GM19397 (cell line): Measurements from ENCODE around the gene PILRA.
A peak's percentile ranks its signal among the peaks of the same experiment; 100 is the strongest.
"Not testable (repeated sequence)": the region's sequence is repeated elsewhere in the genome, so short reads cannot be mapped to it uniquely, and the experiment has no call there.

Experiments used
- ATAC-seq: cut with Tn5 transposase; IDR thresholded peaks from one replicate; pipeline ENCODE4 v1.9.1; 2021; ENCODE audit warnings: mild to moderate bottlenecking, moderate library complexity; ENCODE audit not compliant: unreplicated experiment

PILRA gene

DNA sequence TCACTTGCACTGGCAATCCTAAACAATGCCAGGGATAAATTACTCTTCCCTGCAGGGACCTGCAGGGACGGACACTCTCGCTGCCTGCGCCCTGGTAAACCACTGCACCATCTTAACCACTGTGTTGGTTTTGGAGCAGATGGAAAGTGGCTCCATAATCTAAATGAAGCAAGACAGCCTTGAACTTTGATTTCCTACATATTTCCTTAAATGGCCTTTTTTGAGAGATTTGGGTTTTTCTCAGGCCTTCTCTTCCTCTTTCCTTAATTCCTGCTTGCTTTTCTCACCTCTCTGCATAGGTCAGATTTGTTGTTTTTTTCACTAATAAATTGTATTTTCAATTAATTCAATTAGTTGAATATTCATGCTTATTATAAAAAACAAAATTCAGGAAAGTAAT, 2.8 kb downstream of the PILRA start:
- ATAC-seq: no peak

DNA sequence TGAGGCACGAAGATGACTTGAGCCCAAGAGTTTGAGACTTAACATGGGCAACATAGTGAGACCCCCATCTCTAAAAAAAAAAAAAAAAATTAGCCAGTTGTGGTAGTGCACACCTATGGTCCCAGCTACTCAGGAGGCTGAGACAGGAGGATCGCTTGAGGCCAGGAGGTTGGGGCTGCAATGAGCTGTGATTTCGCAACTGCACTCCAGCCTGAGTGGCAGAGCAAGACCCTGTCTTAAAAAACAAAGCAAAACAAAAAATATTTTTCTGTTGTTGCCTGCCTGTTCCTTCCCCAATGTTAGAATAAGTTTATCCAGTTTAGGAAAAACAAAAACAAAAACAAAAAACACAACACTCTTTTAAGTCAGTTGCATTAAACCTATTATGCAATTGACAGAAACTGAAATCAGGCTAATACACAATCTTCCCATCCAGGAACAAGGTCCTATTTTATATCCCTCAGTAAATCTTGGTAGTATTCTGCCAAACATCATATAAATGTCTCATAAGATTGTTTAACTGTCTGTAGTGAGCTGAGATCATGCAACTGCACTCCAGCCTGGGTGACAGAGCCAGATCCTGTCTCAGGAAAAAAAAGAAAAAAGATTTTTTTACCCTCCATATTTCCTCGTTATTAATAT, 4.9 kb downstream of the PILRA start:
- no peak for ATAC-seq

DNA sequence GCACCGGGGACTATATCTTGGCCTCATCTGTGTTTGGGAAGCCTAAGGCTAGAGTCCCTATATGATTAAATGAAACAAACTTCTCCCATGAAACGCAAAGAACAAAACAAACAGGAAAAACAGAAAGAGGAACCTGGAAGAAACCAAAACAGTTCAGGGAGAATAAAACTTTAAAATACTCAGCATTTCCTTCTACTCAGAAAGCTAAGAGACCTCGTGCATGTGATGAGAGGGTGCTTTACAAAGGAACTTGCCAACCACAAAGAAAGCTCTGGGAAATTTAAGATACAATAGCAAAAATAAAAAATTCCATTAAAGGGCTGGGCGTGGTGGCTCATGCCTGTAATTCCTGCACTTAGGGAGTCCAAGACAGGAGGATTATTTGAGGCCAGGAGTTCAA, 6.9 kb downstream of the PILRA start:
- ATAC-seq: no peak

DNA sequence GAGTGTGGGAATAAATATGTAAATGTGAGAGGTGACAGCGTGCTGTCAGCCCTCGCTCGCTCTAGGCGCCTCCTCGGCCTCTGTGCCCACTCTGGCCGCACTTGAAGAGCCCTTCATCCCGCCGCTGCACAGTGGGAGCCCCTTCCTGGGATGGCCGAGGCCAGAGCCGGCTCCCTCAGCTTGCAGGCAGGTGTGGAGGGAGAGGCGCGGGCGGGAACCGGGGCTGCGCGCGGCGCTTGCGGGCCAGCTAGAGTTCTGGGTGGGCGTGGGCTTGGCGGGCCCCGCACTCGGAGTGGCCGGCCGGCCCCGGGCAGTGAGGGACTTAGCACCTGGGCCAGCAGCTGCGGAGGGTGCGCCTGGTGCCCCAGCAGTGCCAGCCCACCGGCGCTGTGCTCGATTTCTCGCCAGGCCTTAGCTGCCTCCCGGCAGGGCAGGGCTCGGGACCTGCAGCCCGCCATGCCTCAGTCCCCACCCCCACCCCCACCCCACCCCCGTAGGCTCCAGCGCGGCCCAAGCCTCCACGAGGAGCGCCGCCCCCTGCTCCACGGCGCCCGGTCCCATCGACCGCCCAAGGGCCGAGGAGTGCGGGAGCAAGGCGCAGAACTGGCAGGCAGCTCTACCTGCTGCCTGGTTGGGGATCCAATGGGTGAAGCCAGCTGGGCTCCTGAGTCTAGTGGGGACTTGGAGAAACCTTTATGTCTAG, 8.4 kb downstream of the PILRA start:
- ATAC-seq: not testable (repeated sequence)

DNA sequence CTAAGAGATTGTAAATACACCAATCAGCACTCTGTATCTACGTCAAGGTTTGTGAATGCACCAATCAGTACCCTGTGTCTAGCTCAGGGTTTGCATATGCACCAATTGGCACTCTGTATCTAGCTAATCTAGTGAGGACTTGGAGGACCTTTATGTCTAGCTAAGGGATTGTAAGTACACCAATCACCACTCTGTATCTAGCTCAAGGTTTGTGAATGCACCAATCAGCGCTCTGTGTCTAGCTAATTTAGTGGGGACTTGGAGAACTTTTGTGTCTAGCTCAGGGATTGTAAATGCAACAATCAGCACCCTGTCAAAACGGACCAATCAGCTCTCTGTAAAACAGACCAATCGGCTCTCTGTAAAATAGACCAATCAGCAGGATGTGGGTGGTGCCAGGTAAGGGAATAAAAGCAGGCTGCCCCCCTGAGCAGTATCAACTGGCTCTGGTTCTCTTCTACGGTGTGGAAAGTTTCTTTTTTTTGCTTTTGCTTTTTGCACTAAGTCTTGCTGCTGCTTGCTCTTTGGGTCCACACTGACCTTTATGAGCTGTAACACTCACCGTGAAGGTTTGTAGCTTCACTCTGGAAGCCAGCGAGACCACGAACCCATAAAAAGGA, 9.1 kb downstream of the PILRA start:
- not testable (repeated sequence) for ATAC-seq

DNA sequence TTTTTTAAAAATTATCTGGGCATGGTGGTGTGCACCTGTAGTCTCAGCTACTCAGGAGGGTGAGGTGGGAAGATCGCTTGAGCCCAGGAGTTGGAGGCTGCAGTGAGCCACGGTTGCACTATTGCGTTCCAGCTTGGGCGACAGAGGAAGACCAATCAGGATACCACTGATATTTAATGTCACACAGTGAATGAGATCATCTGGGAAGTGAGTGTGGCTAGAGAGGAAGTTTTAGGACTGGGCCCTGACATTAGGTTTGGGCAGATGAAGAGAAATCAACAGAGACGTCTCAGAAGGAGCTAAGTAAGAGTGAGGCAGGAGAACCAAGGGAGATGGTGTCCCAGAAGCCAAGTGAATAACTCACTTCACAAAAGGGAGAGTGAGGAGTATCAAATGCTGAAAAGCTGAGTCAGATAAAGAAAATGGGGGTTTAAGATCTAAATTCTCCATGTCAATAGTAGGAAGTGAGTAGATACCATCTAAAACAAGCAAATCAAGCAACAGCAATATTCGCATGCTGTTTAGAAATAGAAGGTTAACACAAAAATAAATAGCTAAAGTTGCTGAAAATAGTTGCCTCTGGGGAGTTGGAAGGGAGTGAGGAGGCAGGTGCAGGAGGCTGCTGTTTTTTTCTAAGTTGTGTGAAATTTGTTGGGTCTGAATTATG, 11.5 kb downstream of the PILRA start:
- no peak for ATAC-seq

DNA sequence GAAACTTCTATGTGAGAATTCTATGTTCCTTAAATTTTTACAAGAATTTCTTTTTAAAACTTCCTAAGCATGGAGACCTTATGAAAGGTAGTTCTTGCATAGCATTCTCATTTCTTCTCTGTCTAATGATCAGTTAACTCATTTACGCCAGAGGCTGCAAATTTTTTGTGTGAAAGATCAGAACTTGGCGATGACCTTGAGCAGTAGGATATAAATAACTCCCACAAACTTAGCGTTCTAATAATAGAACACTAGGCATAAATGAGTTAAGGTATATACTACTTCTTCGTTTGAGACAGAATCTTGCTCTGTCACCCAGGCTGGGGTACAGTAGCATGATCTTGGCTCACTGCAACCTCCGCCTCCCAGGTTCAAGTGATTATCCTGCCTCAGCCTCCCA, 13.7 kb downstream of the PILRA start:
- no peak for ATAC-seq

DNA sequence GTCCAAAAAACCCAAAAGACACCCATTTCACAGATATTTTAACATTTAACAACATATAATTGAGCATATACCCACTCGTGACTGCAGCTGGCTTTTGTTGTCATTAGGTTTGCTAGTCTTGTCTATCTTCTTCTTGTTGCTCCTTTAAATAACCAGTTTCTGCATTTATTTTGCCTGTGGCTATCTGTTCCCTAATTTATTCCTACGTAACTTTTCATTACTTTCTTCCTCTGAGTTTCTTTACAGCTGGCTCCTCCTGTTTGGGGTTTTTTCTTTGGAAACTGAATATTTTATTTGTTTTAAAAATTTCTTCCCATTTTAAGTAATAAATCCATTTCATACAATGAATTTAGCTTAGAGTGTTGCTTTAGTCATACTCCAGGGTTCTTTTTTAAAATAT, 14.4 kb downstream of the PILRA start:
- ATAC-seq: no peak

DNA sequence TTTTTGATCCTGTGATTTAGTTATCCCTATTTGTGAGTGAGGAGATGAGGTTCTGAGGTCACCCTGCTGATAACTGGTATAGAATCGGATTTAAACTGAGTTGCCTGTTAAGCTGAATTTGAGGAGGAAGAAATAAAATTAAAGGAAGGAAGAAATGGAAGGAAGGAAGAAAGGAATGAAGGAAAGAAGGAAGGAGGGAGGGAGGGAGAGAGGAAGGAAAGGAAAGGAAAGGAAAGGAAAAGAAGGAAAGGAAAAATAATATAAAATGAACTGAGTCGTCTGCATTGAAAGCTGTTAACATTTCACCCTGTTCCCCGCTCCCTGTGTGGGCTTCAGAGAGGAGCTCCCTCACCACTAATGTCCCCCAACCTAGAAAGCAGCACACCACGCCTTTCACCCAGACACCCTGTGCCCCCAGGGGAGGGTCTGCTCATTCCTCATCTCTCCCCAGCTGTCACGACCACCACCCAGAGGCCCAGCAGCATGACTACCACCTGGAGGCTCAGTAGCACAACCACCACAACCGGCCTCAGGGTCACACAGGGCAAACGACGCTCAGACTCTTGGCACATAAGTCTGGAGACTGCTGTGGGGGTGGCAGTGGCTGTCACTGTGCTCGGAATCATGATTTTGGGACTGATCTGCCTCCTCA, 16.3 kb downstream of the PILRA start:
- no peak for ATAC-seq

DNA sequence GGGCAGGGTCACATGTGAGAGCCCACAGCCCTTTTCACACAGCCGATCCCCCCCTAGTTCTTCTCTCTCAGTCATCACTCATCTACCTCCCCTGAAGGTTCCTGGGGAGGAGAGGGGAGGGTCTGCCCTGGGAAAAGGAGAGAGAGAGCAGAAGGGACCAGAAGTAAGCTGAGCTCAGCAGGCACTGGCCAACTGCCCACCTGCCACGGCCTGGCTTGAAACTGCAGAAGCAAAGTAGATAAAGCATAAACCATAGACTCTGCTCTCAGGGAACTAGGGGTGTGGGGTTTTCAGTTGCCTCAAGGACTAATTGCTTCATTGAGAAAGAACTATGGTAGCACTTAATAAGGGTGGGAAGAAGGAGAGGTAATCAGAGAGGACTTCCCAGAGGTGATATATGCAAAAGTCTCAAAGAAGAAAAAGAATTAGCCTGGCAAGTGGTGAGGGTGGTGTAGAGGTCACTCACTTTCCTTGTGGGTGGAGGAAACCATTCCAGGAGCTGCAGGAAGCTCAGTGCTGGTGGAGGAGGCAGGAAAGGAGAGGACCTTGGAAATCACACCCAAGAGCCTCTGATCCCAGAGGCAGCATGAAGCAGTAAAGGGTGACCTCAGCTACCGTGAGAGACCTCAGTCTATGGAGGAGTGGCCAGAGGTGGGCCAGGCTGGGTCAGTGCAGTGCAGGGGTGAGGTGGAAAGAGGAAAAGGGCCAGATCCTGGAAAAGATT, 17.2 kb downstream of the PILRA start:
- ATAC-seq: no peak

DNA sequence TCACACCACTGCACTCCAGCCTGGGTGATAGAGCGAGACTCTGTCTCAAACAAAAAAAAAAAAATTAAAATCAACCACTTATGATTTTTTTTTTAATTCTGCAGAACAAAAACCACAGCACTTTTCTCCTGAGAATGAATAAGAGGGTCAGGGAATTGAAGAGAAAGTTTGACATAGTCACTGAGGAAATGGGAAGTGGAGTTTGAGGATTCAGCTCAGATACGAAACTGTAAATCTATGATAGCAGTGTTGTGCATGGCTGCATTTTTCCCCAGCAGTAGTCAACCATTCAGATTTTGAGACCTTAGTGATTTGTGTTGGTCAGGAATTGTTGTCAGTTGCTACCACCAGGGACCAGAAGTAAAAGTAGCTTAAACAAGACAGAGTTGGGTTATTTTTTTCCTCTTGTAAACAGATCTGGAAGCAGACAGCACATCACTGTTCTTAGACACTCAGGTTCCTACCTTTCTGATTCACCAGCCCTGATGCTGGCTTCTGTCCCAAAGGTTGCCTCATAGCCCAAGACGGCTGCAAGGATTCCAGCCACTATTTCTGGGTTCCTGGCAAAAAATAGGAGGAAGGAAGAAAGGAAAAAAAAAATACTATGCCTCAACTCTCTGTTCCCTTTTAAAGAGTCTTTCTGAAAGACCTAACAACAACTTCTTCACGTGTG, 20.1 kb downstream of the PILRA start:
- ATAC-seq: no peak

DNA sequence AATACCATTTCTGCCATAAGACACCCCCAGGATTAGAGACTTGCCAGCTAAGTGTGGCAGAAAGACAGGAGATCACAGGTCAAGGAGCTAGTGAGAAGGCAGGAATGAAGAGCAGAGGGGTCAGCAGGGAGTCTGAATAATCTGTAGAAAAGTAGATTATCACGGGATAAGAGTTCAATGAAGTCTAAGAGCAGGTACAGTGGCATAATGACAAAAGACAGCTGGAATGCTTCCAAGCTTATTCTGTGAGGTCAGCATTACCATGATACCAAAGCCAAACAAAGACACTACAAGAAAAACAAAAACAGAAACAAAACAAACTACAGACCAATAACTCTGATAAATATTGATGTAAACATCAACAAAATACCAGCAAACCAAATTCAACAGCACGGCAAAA, 20.8 kb downstream of the PILRA start:
- ATAC-seq: no peak

DNA sequence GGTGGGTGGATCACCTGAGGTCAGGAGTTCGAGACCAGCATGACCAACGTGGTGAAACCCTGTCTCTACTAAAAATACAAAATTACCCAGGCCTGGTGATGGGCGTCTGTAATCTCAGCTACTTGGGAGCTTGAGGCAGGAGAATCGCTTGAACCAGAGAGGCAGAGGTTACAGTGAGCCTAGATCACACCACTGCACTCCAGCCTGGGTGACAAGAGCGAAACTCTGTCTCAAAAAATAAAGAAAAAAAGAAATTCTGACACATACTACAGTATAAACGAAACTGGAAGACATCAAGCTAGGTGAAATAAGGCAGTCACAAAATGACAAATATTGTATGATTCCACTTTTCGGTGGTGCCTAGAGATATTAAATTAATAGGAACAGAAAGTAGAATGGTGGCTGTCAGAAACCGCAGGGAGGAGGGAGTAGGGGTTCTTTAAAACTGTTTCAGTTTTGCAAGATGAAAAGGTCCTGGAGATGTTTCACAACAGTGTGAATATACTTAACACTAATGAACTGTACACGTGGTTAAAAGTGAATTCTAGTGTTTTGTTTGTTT, 23.2 kb downstream of the PILRA start:
- ATAC-seq: peak; percentile 73

DNA sequence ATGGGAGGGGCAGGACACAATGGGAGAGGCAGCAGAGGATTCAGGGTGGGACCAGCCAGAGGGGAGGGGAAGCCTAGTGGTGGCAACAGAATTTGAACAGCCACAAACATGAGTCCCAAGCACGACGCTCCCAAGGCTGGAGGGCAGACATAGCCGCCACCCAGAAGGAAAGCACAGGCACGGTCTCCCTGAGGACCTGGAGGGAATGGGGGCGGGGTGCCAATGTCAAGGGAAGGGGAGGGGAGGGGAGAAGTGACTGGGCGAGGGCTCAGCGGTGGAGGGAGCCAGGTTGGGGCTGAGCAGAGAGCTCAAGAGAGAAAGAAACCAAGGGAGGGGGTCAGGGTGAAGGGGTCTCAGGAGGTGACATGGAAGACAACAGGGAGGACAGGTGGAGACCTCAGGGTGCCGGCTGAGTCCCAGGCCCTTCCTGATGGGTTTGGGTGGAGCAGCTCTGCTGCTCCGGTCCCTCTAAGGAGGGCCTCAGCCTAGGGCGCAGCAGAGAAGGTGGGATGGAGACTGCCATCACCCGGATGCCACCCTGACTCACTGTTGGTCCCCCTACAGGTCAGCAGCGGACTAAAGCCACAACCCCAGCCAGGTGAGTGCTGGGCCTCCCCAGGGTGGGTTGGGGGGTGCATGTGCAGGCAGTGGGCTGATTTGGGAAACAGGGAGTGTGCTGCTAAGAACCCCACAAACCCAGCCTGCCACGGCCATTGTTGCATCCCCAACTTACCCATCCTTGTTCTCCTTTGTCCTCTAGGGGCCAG, 24.2 kb downstream of the PILRA start:
- no peak for ATAC-seq

DNA sequence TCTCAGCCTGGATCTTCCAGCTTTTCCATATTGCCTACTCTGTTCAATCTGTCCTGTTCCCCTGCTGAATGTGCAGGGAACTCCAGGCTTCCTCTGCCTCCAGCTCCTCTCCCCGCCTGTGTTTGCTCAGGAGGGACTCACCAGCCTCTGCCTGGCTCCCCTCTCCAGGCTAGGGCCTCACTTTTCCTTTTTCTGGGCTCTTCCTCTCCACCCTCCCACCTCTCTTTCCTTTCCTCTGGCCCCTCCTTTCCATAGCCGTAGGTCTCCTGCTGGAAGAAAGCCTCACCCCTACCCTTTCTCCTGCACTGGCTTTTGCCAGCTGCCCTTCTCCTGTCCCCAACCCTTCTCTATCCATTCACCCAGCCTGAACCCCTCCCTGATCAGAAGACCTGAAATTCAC, 25.0 kb downstream of the PILRA start:
- no peak for ATAC-seq

DNA sequence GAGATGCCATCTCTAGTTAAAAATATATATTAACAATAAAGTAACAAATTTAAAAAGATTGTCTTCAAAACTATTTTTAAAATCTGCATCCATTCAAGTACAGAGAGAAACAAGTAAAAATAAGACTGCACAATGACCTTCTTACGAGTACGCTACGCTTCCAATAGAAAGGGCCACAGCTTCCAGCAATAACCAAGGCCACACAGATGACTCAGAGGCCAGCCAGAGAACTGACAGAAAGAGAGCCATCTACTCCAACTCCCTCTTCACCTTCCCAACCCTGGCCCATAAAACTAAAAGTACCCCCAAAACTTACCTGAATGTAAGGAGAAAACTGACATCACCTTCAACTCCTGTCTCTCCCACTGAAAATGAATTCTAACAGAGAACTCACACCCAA, 26.8 kb downstream of the PILRA start:
- no peak for ATAC-seq

DNA sequence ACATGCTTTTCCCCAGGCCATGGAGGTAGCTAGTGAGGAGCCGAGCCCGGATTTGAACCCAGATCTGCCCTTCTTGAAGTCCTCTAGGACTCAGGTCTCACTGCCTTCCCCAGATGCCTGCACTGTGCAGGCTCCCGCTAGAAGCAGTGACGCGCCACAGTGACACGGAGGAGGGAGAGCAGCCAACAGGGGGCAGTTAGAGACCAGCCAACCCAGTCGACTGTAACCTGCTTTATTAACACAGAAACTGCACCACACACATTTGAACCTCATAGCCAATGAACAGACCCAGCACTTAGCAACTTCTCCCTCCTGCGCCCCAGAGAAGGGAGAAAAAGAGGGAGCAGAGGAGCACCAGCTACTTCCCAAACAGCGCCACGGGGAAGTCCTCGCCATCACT, 27.4 kb downstream of the PILRA start:
- ATAC-seq: no peak

DNA sequence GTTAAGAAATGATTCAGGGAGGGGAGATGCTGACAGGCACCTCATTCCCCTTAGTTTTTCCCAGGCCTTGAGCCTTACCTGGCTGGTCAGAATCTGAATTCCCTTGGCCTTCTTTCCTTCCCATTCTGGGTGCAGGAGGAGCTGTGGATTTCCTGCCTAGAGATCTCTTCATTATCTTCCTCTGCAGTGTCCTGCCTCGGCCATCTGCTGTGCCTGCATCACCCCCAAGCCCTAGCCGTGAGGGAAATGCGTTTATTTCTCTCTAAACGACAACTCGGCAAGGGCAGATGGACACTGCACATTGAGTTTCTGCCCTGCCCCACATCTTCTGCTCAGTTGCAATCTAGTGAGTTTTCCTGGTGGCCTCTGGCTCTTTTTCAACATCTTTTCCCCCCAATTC, 28.5 kb downstream of the PILRA start:
- ATAC-seq: no peak

DNA sequence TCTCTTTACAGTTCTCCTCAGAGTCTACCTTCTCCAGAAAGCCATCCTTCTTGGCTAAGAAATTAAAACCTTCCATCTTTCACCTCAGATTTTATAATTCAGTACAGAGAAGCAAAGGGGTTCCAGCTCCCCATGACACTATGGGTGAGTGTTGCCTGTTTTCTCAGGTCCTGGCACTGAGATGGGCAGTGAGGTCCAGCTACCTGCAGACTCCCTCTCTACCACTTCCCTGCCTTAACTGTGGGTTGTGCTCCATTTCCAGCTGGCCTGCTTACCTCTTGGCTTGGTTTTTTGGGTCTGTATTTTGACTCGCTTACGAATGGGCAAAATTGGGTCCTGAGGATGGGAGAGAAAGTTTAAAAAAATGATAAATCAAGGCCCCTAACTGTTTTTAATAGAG, 29.0 kb downstream of the PILRA start:
- ATAC-seq: no peak
